Coronary artery (tissue), 2 donors: ENCODE results near the gene PBX3.
A peak's percentile ranks its signal among the peaks of the same experiment; 100 is the strongest.
"Not testable (repeated sequence)": the region's sequence is repeated elsewhere in the genome, so short reads cannot be mapped to it uniquely, and the experiment has no call there.

Source experiments
- DNase-seq: peaks from one replicate; pipeline ENCODE4 v3.0.0-alpha.2; 2017; ENCODE audit warnings: low spot score
- H3K27ac ChIP-seq, 2 donors: fragments of 200-600 bp; sonication (generic); one replicate each; pipeline ENCODE4 v1.5.1; 2016 to 2019
- H3K4me3 ChIP-seq: fragments of 200-600 bp; sonication (generic); 2 replicates; pipeline ENCODE4 v1.5.1; 2016; ENCODE audit warnings: mild to moderate bottlenecking, moderate library complexity
- CTCF ChIP-seq: fragments of 200-600 bp; sonication (generic); IDR thresholded peaks from one replicate; pipeline ENCODE4 v1.5.1; 2019; ENCODE audit warnings: antibody characterized with exemption

Gene PBX3

GRCh38 chr9:125815568-125815967 is 68.4 kb downstream of the PBX3 start:
- H3K27ac ChIP-seq = no peak overlapping the region
- TF ChIP-seq CTCF = no peak

GRCh38 chr9:125816321-125816720 is 69.1 kb downstream of the PBX3 start:
- Histone ChIP-seq H3K4me3 (no peak overlapping the region), H3K27ac (no peak overlapping the region)
- no peak for DNase-seq
- TF ChIP-seq CTCF = no peak

More at GRCh38 chr9:125815568-125815967, 68.4 kb downstream of the PBX3 start:
- H3K4me3 ChIP-seq = no peak overlapping the region
- DNase-seq = no peak

- H3K27ac ChIP-seq = no peak overlapping the region
- H3K4me3 ChIP-seq = no peak overlapping the region
- TF ChIP-seq CTCF = no peak
- DNase-seq = no peak
Observed at GRCh38 chr9:125820100-125820804, 73.1 kb downstream of the PBX3 start.

- no peak overlapping the region for H3K27ac ChIP-seq
- TF ChIP-seq CTCF = no peak
- DNase-seq = no peak
- no peak overlapping the region for H3K4me3 ChIP-seq
Observed at GRCh38 chr9:125821078-125821477, 73.9 kb downstream of the PBX3 start.

- H3K4me3 ChIP-seq = no peak overlapping the region
- H3K27ac ChIP-seq = no peak overlapping the region
- TF ChIP-seq CTCF = no peak
- DNase-seq = no peak
Observed at GRCh38 chr9:125822160-125822559, 75.0 kb downstream of the PBX3 start.

- no peak overlapping the region for H3K4me3 ChIP-seq
- no peak for TF ChIP-seq CTCF
- DNase-seq = no peak
- no peak overlapping the region for H3K27ac ChIP-seq
Observed at GRCh38 chr9:125822902-125823301, 75.7 kb downstream of the PBX3 start.

- peak overlapping the region; percentile 16 for H3K4me3 ChIP-seq
- not testable (repeated sequence) for H3K27ac ChIP-seq, DNase-seq
Observed at GRCh38 chr9:125823874-125824406, 76.8 kb downstream of the PBX3 start.
